Endothelial cell of umbilical vein (primary cell): Measurements from ENCODE around the gene DIP2B. TPM values are rescaled to one million over a fixed set of nuclear protein-coding genes. Genes with fewer than 3 reads are reported as not detected.

ENCODE experiments used
- BruUV-seq: library from RNA; stranded (reverse); fragments of 400-500 nt; replicated peaks from 2 replicates; lab custom pipeline; 2021; lab: Mats Ljungman, UMichigan
- CTCF ChIA-PET: fragments of 300-600, 350-600 bp; sonication (Branson Sonifier 250); formaldehyde crosslinking; loops from one replicate; lab custom pipeline; 2021; ENCODE audit warnings: antibody characterized with exemption, inconsistent platforms; lab: Charles Lee
- POLR2A ChIA-PET: fragments of 300-600, 350-600 bp; sonication (Branson Sonifier 250); formaldehyde crosslinking; loops from one replicate; lab custom pipeline; 2021; ENCODE audit warnings: antibody characterized with exemption, inconsistent platforms; lab: Charles Lee
- DNase-seq: peaks from one replicate; pipeline ENCODE4 v3.0.0-alpha.2; 2011; ENCODE audit warnings: low read depth, low spot score
- FAIRE-seq: peaks from 2 replicates; lab custom pipeline; 2011; peaks lifted over from hg19 to GRCh38; lab: Jason Lieb, UNC
- H2AFZ ChIP-seq: 2 replicates; pipeline ENCODE4 v1.6.0; 2012; ENCODE audit warnings: low read depth, low read length, control low read depth, inconsistent platforms
- H3K27ac ChIP-seq: 2 replicates; pipeline ENCODE4 v1.5.1; 2011; ENCODE audit warnings: low read depth, mild to moderate bottlenecking, control low read depth, low read length, moderate library complexity; ENCODE audit not compliant: insufficient read depth
- H3K27me3 ChIP-seq, 2 experiments: 2 replicates each; pipeline versions ENCODE4 v1.6.0 to v1.6.1; 2011; ENCODE audit warnings: low read length in 2 of 2, mixed read lengths in 1 of 2; ENCODE audit not compliant: control insufficient read depth in 2 of 2, insufficient read depth in 2 of 2
- H3K36me3 ChIP-seq, 2 experiments: 2 replicates in 1 of 2; 3 replicates in 1 of 2; pipeline ENCODE4 v1.5.1; 2011; ENCODE audit warnings: low read length in 2 of 2, mild to moderate bottlenecking in 1 of 2, moderate library complexity in 1 of 2; ENCODE audit not compliant: control insufficient read depth in 2 of 2, insufficient read depth in 2 of 2; ENCODE audit errors: extremely low read depth in 1 of 2
- H3K4me1 ChIP-seq: 3 replicates; pipeline ENCODE4 v1.5.1; 2011; ENCODE audit warnings: mild to moderate bottlenecking, low read length; ENCODE audit not compliant: control insufficient read depth, insufficient read depth; ENCODE audit errors: extremely low read depth
- H3K4me2 ChIP-seq: 2 replicates; pipeline ENCODE4 v1.6.1; 2011; ENCODE audit warnings: low read length, control low read depth, mixed read lengths; ENCODE audit not compliant: insufficient read depth
- H3K4me3 ChIP-seq, 3 experiments: fragments of 200-600 bp in 1 of 3; sonication (generic), shearing (Covaris generic) in 1 of 3; replicated peaks in 1 of 3; 2 replicates each; pipeline ENCODE4 v1.5.1; 2011 to 2016; ENCODE audit warnings: control low read depth in 3 of 3, low read length in 3 of 3, mild to moderate bottlenecking in 2 of 3, inconsistent platforms in 1 of 3, low read depth in 1 of 3, moderate library complexity in 1 of 3; ENCODE audit not compliant: insufficient read depth in 1 of 3
- H3K79me2 ChIP-seq: 2 replicates; pipeline ENCODE4 v1.6.0; 2012; ENCODE audit warnings: low read length, inconsistent platforms; ENCODE audit not compliant: control insufficient read depth, insufficient read depth
- H3K9ac ChIP-seq: replicated peaks from 2 replicates; pipeline ENCODE3; 2011; ENCODE audit warnings: low read length, control low read depth; ENCODE audit not compliant: insufficient read depth; ENCODE audit errors: extremely low read depth
- H3K9me1 ChIP-seq: replicated peaks from 3 replicates; pipeline ENCODE4 v1.6.0; 2011; ENCODE audit warnings: mild to moderate bottlenecking, low read length; ENCODE audit not compliant: control insufficient read depth, insufficient read depth; ENCODE audit errors: extremely low read depth
- H3K9me3 ChIP-seq: replicated peaks from 2 replicates; pipeline ENCODE4 v1.5.1; 2012; ENCODE audit warnings: low read length, inconsistent platforms; ENCODE audit not compliant: control insufficient read depth, insufficient read depth
- H4K20me1 ChIP-seq: replicated peaks from 2 replicates; pipeline ENCODE3; 2011; ENCODE audit warnings: mild to moderate bottlenecking, low read length; ENCODE audit not compliant: control insufficient read depth, insufficient read depth; ENCODE audit errors: extremely low read depth
- EZH2 ChIP-seq: IDR thresholded peaks from 2 replicates; pipeline ENCODE4 v1.6.1; 2012; ENCODE audit warnings: borderline replicate concordance, low read depth, mild to moderate bottlenecking, moderate library complexity, low read length, inconsistent platforms; ENCODE audit not compliant: severe bottlenecking
- FOS ChIP-seq: IDR thresholded peaks from 2 replicates; pipeline ENCODE4 v1.6.1; 2011; ENCODE audit warnings: mild to moderate bottlenecking, low read length, moderate library complexity, borderline replicate concordance; ENCODE audit not compliant: insufficient read depth
- GATA2 ChIP-seq: IDR thresholded peaks from 2 replicates; pipeline ENCODE4 v1.7.0; 2011; ENCODE audit warnings: low read depth, mild to moderate bottlenecking, moderate library complexity, mixed read lengths, low read length; ENCODE audit not compliant: insufficient read length, insufficient read depth
- JUN ChIP-seq: IDR thresholded peaks from 2 replicates; pipeline ENCODE4 v1.6.1; 2011; ENCODE audit warnings: borderline replicate concordance, low read depth; ENCODE audit not compliant: insufficient read length, insufficient read depth
- MYC ChIP-seq: IDR thresholded peaks from one replicate; pipeline ENCODE4 v1.6.1; 2011; ENCODE audit warnings: mild to moderate bottlenecking, low read depth, low read length
- POLR2A ChIP-seq: IDR thresholded peaks from 2 replicates; pipeline ENCODE4 v1.6.1; 2012; ENCODE audit warnings: low read depth, mild to moderate bottlenecking, control low read depth, low read length
- POLR2AphosphoS5 ChIP-seq: IDR thresholded peaks from 2 replicates; pipeline ENCODE4 v1.6.1; 2012; ENCODE audit warnings: low read depth, mild to moderate bottlenecking, control low read depth, low read length, moderate library complexity; ENCODE audit not compliant: insufficient read depth
- dilution Hi-C: fragments of 300-500 bp; cut with MboI; formaldehyde crosslinking; loops from one replicate; pipeline ENCODE4 v1.15.0; 2019; ENCODE audit warnings: low sequenced_read_pairs; ENCODE audit not compliant: extremely low pct_ligation_motif_present
- intact Hi-C: fragments of 100-400 bp; cut with micrococcal nuclease; formaldehyde crosslinking; loops from one replicate; pipeline ENCODE4 v1.10.0; 2022
- polyA plus RNA-seq, 4 experiments: library from polyadenylated mRNA; depleted of rRNA in 3 of 4; stranded (reverse) in 3 of 4; unstranded in 1 of 4; fragments of >200 nt; gene quantifications; 2 replicates each; pipeline versions ENCODE4 v1.2.1 to v1.2.3, GENCODE V29; 2011 to 2012; ENCODE audit warnings: missing spikeins in 1 of 4
- total RNA-seq: library from RNA; stranded (reverse); gene quantifications from 2 replicates; pipeline ENCODE4 v1.2.3, GENCODE V29; 2021
- TF ChIP-seq, protein P1 (sequence below), 2 donors: IDR thresholded peaks; 1 replicate in 1 of 2; 2 replicates in 1 of 2; pipeline ENCODE4 v1.5.1; 2011; ENCODE audit warnings: low read length in 2 of 2, mild to moderate bottlenecking in 2 of 2, moderate library complexity in 2 of 2, control low read depth in 1 of 2, inconsistent platforms in 1 of 2, low read depth in 1 of 2; ENCODE audit not compliant: insufficient read depth in 1 of 2; ENCODE audit errors: extremely low read depth in 1 of 2
- TF ChIP-seq, protein P2 (sequence below): IDR thresholded peaks from 2 replicates; pipeline ENCODE4 v1.6.1; 2011; ENCODE audit not compliant: insufficient read depth, insufficient read length

DIP2B gene
- total and polyA plus RNA-seq, 2 donors (not counting 3 experiments of a cell fraction or from before 2014, with no cell fraction given) = 14.5 to 28.0 TPM

DNA sequence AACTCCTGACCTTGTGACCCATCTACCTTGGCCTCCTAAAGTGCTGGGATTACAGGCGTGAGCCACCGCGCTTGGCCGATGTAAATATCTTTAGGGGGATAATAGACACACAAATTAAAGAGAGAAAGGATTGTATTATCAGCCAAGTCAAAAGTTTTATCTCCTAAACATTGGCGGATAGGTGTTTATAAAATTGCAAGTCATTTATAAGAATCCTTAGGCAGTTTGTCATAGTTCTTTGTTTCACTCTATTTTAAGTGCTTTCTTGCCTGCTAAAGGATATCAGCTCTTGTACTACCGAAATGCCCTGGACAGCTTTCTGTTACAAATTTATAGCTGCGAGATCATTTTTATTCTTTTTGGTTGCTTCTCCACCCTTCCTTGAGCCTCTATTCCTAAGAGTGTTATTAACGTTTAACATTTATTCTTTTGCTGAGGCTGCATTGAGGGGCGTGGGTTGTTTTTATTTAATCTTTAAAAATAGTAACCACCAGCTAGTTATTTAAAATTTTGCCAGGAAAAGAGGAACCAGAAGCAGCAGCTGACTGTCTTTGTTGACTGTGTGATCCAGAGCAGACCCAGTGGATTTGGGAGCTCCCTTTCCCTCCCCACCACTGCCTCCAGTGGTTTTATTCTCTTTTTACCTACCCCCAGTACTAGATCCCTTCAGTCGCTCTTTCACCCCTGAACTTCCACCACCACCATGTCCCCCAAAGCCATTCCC is 106.4 kb downstream of the DIP2B start:
- Histone ChIP-seq H3K4me1 (peaks cover 17% of the 10 kb centered on the region), H3K27me3 (no peaks in the 10 kb centered on the region), H3K9ac (no peak overlapping the region), H3K4me2 (no peak overlapping the region), H4K20me1 (no peaks in the 10 kb centered on the region), H2AFZ (no peak overlapping the region), H3K79me2 (peaks cover 2% of the 10 kb centered on the region), H3K9me1 (no peaks in the 10 kb centered on the region), H3K4me3 (no peak overlapping the region), H3K27ac (no peak overlapping the region), H3K9me3 (no peaks in the 10 kb centered on the region), H3K36me3 (no peaks in the 10 kb centered on the region)
- FAIRE-seq = no peak
- no peak for DNase-seq
- TF ChIP-seq, protein P1, sequence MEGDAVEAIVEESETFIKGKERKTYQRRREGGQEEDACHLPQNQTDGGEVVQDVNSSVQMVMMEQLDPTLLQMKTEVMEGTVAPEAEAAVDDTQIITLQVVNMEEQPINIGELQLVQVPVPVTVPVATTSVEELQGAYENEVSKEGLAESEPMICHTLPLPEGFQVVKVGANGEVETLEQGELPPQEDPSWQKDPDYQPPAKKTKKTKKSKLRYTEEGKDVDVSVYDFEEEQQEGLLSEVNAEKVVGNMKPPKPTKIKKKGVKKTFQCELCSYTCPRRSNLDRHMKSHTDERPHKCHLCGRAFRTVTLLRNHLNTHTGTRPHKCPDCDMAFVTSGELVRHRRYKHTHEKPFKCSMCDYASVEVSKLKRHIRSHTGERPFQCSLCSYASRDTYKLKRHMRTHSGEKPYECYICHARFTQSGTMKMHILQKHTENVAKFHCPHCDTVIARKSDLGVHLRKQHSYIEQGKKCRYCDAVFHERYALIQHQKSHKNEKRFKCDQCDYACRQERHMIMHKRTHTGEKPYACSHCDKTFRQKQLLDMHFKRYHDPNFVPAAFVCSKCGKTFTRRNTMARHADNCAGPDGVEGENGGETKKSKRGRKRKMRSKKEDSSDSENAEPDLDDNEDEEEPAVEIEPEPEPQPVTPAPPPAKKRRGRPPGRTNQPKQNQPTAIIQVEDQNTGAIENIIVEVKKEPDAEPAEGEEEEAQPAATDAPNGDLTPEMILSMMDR (IDR thresholded peaks at IDR 0.05; ENCODE audit: extremely low read depth in 1 of 2, insufficient read depth in 1 of 2, low read depth in 1 of 2, low read length in 2 of 2) = no peak
- TF ChIP-seq FOS = no peak
- TF ChIP-seq GATA2 = no peak
- TF ChIP-seq POLR2A = no peak
- TF ChIP-seq POLR2AphosphoS5 = no peak
- no peak for TF ChIP-seq EZH2
- no peak for TF ChIP-seq JUN
- no peak for TF ChIP-seq MYC
- TF ChIP-seq, protein P2, sequence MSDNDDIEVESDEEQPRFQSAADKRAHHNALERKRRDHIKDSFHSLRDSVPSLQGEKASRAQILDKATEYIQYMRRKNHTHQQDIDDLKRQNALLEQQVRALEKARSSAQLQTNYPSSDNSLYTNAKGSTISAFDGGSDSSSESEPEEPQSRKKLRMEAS = no peak
- ChIA-PET POLR2A (no interaction called here), CTCF (interaction anchor here (1.0 to 3.0 kb wide), 2 partner anchors 11 to 27 kb away, joined by 4 to 11 read pairs; no protein-coding TSS in a partner anchor)
- dilution Hi-C loops (no loop called here), intact Hi-C loops (no loop called here)
- no TSS peak for BruUV-seq
